HepG2 (cell line): ENCODE results near the gene NAT9. TPM values are rescaled to one million over a fixed set of nuclear protein-coding genes. Genes with fewer than 3 reads are reported as not detected.

Experiments used
- ATAC-seq: fragments of 200-7000 bp; cut with Tn5 transposase; 3 replicates; pipeline ENCODE4 v1.9.1; 2020; ENCODE audit warnings: mild to moderate bottlenecking, moderate library complexity
- BruUV-seq: library from RNA; stranded (reverse); fragments of 400-500 nt; replicated peaks from 2 replicates; lab custom pipeline; 2021; lab: Mats Ljungman, UMichigan
- CTCF ChIA-PET: fragments of 300-600 bp; formaldehyde crosslinking; extraction: SDS; loops from one replicate; lab custom pipeline; 2021; ENCODE audit warnings: low total read pairs, inconsistent platforms, low intra/inter-chr PET ratio; lab: Yijun Ruan, JAX
- POLR2A ChIA-PET: fragments of 350-600 bp; sonication (Branson Sonifier 250); formaldehyde crosslinking; loops from one replicate; lab custom pipeline; 2020; ENCODE audit warnings: antibody characterized with exemption, inconsistent platforms; lab: Yijun Ruan, JAX
- DNase-seq: peaks from one replicate; pipeline ENCODE4 v3.0.0-alpha.2; 2015; ENCODE audit warnings: low spot score
- FAIRE-seq: peaks from 3 replicates; lab custom pipeline; 2011; peaks lifted over from hg19 to GRCh38; lab: Jason Lieb, UNC
- H2AFZ ChIP-seq: one replicate; pipeline ENCODE4 v1.6.1; 2011; ENCODE audit warnings: low read length, inconsistent platforms
- H3K27ac ChIP-seq: fragments of 300-600 bp; 3 replicates; pipeline ENCODE4 v1.8.0; 2011; ENCODE audit warnings: mixed run types, mild to moderate bottlenecking, mixed read lengths, low read length, inconsistent platforms; ENCODE audit not compliant: insufficient read depth; ENCODE audit errors: extremely low read length
- H3K27me3 ChIP-seq, 2 experiments: fragments of 200-600 bp in 1 of 2; 2 replicates in 1 of 2; 3 replicates in 1 of 2; pipeline versions ENCODE4 v1.6.0 to v1.8.0; 2011; ENCODE audit warnings: low read length in 2 of 2, mild to moderate bottlenecking in 2 of 2, moderate library complexity in 2 of 2, inconsistent platforms in 1 of 2; ENCODE audit not compliant: insufficient read depth in 2 of 2, control insufficient read depth in 1 of 2
- H3K36me3 ChIP-seq, 2 experiments: fragments of 200-600 bp in 1 of 2; replicated peaks in 1 of 2; 2 replicates in 1 of 2; 3 replicates in 1 of 2; pipeline versions ENCODE4 v1.5.1 to v1.8.0; 2011; ENCODE audit warnings: low read length in 2 of 2, inconsistent platforms in 1 of 2; ENCODE audit not compliant: insufficient read depth in 2 of 2, control insufficient read depth in 1 of 2
- H3K4me1 ChIP-seq: 2 replicates; pipeline ENCODE4 v1.5.1; 2012; ENCODE audit warnings: low read length, inconsistent platforms; ENCODE audit not compliant: insufficient read depth
- H3K4me2 ChIP-seq: 2 replicates; pipeline ENCODE4 v1.6.0; 2011; ENCODE audit warnings: low read depth, low read length, inconsistent platforms
- H3K4me3 ChIP-seq, 3 experiments: fragments of 200-600 bp in 1 of 3; sonication (generic), shearing (Covaris generic) in 1 of 3; replicated peaks in 1 of 3; 2 replicates each; pipeline ENCODE4 v1.5.1; 2011 to 2016; ENCODE audit warnings: low read length in 3 of 3, inconsistent platforms in 2 of 3, low read depth in 2 of 3, mild to moderate bottlenecking in 2 of 3, control low read depth in 1 of 3, mixed read lengths in 1 of 3; ENCODE audit not compliant: insufficient read depth in 1 of 3
- H3K79me2 ChIP-seq: one replicate; pipeline ENCODE4 v1.6.1; 2011; ENCODE audit warnings: low read length, inconsistent platforms; ENCODE audit not compliant: insufficient read depth
- H3K9ac ChIP-seq: 2 replicates; pipeline ENCODE4 v1.6.0; 2011; ENCODE audit warnings: mild to moderate bottlenecking, low read depth, low read length, inconsistent platforms; ENCODE audit not compliant: insufficient read depth
- H3K9me3 ChIP-seq: 2 replicates; pipeline ENCODE4 v1.5.1; 2012; ENCODE audit warnings: mild to moderate bottlenecking, low read length
- H4K20me1 ChIP-seq: 2 replicates; pipeline ENCODE4 v1.6.0; 2011; ENCODE audit warnings: inconsistent platforms, mild to moderate bottlenecking, low read length, moderate library complexity; ENCODE audit not compliant: insufficient read depth
- CREB1 ChIP-seq, 2 experiments: fragments of 450-650 bp in 1 of 2; IDR thresholded peaks; 2 replicates each; pipeline ENCODE4 v1.6.1; 2016 to 2017; ENCODE audit warnings: control low read depth in 1 of 2, mild to moderate bottlenecking in 1 of 2, missing compliant biosample characterization in 1 of 2, missing genetic modification characterization in 1 of 2
- FOXK2 ChIP-seq: fragments of 450-650 bp; IDR thresholded peaks from 2 replicates; pipeline ENCODE4 v1.6.1; 2016
- HNRNPL ChIP-seq: fragments of 200-400 bp; formaldehyde crosslinking; IDR thresholded peaks from 2 replicates; pipeline ENCODE4 v1.6.1; 2017; ENCODE audit warnings: mild to moderate bottlenecking, low read depth, low read length
- WGBS: methylation state at CpG from one replicate; pipeline ENCODE4 v1.1.6; 2017; ENCODE audit warnings: low lambda C conversion rate; 5-methylcytosine and 5-hydroxymethylcytosine counted together
- in situ Hi-C: cut with HindIII; loops from 2 replicates; pipeline ENCODE4 v1.10.0; 2017; ENCODE audit warnings: low pct_unique_long_range_greater_than_20kb; ENCODE audit not compliant: extremely low pct_ligation_motif_present
- intact Hi-C: fragments of 100-400 bp; cut with micrococcal nuclease; formaldehyde crosslinking; loops from one replicate; pipeline ENCODE4 v1.10.0; 2022; ENCODE audit not compliant: unreplicated experiment
- polyA plus RNA-seq, 8 experiments: library from polyadenylated mRNA; depleted of rRNA in 3 of 8; stranded (reverse) in 7 of 8; unstranded in 1 of 8; fragments of >200 nt; fragmentation: Illumina TruSeq in 4 of 8; extraction: Trizol in 4 of 8; gene quantifications; 2 replicates each; pipeline versions ENCODE4 v1.2.1 to v1.2.3, GENCODE V29; 2011 to 2016; ENCODE audit warnings: low read depth in 4 of 8, missing spikeins in 1 of 8, mixed read lengths in 1 of 8; ENCODE audit not compliant: insufficient read depth in 1 of 8
- total RNA-seq, 5 experiments: library from RNA; depleted of rRNA; stranded (reverse); fragments of >200 nt; fragmentation: Illumina TruSeq; extraction: Trizol; gene quantifications; 2 replicates each; pipeline ENCODE4 v1.2.3, GENCODE V29; 2016; ENCODE audit warnings: low read depth in 1 of 5
- TF ChIP-seq, protein P1 (sequence below): sonication (generic); formaldehyde crosslinking; conservative IDR thresholded peaks from 2 replicates; pipeline ENCODE4 v1.8.1; 2023; ENCODE audit warnings: missing genetic modification reagents
- TF ChIP-seq, protein P2 (sequence below): sonication (generic); formaldehyde crosslinking; IDR thresholded peaks from 2 replicates; pipeline ENCODE4 v1.4.0; 2020; ENCODE audit warnings: low read depth, missing genetic modification reagents
- TF ChIP-seq, protein P3 (sequence below): fragments of 450-650 bp; IDR thresholded peaks from 2 replicates; pipeline ENCODE4 v1.6.1; 2016

NAT9 gene
- total and polyA plus RNA-seq, 2 of the 13 experiments (the other 11 are each of a cell fraction or from before 2014, with no cell fraction given): 39.7 to 44.2 TPM

DNA sequence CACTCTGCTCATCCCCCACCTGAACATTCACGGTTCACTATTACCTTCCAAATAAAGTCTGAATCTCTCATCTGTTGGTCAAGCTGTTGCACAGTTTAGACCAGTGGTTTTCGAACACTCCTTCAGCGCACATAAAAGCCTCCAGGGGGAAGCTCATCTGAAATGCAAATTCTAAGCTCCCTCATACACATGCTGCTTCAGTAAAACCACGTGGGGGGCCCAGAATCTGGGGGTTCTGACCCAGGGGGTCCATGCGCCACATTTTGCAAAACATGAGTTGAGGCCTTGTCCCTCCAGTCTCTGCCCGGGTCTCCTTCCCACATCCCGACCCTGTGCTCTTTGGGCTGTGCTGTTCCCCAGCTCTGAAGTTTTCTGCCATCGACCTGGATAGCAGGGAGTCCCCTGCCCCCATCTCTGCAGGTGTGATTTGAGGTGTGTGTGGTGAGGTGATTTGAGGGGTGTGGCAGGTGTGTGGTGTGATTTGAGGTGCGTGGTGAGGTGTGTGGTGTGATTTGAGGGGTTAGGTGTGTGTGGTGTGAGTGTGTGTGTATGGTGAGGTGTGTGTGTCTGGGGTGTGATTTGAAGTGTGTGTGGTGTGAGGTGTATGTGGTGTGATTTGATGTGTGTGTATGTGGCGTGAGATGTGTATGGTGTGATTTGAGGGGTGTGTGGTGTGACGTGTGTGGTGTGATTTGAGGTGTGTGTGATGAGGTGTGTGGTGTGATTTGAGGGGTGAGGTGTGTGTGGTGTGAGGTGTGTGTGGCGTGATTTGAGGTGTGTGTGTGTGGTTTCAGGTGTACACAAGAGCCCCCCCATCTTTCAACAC lies 43.9 kb downstream of the NAT9 start:
- no peaks in the 10 kb centered on the region for H3K36me3 ChIP-seq
- peaks cover 5 to 42% of the 10 kb centered on the region in 2 experiments; a peak in 4 of 5 replicates for H3K27me3 ChIP-seq
- CTCF ChIA-PET: no interaction called here
- no peak overlapping the region for H3K9ac ChIP-seq
- H3K9me3 ChIP-seq: peaks cover 9% of the 10 kb centered on the region; the same call in 1 of the 2 replicates
- intact Hi-C loops: no loop called here
- no peaks in the 10 kb centered on the region for H4K20me1 ChIP-seq
- no peak overlapping the region for H3K4me2 ChIP-seq
- POLR2A ChIA-PET: no interaction called here
- no peak overlapping the region for H3K27ac ChIP-seq
- BruUV-seq: no TSS peak
- no peaks in the 10 kb centered on the region for H3K79me2 ChIP-seq
- TF ChIP-seq HNRNPL (0 out of 2 replicates have a peak, but pooled peaks have one; percentile 29), FOXK2 (peak; percentile 12; the same call in 1 of the 2 replicates), CREB1 (IDR thresholded peaks at IDR 0.05) (peak; percentile 44; the same call in 1 of the 2 replicates), CREB1 (CRISPR knock-in tag; IDR thresholded peaks at IDR 0.05) (no peak)
- TF ChIP-seq, protein P1, sequence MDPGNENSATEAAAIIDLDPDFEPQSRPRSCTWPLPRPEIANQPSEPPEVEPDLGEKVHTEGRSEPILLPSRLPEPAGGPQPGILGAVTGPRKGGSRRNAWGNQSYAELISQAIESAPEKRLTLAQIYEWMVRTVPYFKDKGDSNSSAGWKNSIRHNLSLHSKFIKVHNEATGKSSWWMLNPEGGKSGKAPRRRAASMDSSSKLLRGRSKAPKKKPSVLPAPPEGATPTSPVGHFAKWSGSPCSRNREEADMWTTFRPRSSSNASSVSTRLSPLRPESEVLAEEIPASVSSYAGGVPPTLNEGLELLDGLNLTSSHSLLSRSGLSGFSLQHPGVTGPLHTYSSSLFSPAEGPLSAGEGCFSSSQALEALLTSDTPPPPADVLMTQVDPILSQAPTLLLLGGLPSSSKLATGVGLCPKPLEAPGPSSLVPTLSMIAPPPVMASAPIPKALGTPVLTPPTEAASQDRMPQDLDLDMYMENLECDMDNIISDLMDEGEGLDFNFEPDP: 0 out of 2 replicates have a peak, but pooled peaks have one; percentile 48
- TF ChIP-seq, protein P2, sequence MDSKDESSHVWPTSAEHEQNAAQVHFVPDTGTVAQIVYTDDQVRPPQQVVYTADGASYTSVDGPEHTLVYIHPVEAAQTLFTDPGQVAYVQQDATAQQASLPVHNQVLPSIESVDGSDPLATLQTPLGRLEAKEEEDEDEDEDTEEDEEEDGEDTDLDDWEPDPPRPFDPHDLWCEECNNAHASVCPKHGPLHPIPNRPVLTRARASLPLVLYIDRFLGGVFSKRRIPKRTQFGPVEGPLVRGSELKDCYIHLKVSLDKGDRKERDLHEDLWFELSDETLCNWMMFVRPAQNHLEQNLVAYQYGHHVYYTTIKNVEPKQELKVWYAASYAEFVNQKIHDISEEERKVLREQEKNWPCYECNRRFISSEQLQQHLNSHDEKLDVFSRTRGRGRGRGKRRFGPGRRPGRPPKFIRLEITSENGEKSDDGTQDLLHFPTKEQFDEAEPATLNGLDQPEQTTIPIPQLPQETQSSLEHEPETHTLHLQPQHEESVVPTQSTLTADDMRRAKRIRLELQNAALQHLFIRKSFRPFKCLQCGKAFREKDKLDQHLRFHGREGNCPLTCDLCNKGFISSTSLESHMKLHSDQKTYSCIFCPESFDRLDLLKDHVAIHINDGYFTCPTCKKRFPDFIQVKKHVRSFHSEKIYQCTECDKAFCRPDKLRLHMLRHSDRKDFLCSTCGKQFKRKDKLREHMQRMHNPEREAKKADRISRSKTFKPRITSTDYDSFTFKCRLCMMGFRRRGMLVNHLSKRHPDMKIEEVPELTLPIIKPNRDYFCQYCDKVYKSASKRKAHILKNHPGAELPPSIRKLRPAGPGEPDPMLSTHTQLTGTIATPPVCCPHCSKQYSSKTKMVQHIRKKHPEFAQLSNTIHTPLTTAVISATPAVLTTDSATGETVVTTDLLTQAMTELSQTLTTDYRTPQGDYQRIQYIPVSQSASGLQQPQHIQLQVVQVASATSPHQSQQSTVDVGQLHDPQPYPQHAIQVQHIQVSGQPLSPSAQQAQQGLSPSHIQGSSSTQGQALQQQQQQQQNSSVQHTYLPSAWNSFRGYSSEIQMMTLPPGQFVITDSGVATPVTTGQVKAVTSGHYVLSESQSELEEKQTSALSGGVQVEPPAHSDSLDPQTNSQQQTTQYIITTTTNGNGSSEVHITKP (CRISPR knock-in tag): no peak
- TF ChIP-seq, protein P3, sequence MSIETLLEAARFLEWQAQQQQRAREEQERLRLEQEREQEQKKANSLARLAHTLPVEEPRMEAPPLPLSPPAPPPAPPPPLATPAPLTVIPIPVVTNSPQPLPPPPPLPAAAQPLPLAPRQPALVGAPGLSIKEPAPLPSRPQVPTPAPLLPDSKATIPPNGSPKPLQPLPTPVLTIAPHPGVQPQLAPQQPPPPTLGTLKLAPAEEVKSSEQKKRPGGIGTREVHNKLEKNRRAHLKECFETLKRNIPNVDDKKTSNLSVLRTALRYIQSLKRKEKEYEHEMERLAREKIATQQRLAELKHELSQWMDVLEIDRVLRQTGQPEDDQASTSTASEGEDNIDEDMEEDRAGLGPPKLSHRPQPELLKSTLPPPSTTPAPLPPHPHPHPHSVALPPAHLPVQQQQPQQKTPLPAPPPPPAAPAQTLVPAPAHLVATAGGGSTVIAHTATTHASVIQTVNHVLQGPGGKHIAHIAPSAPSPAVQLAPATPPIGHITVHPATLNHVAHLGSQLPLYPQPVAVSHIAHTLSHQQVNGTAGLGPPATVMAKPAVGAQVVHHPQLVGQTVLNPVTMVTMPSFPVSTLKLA: peak; percentile 97
- H3K4me1 ChIP-seq: peaks cover 14% of the 10 kb centered on the region
- in situ Hi-C loops: no loop called here
- FAIRE-seq: peak; percentile 4
- no peak for DNase-seq
- no peak overlapping the region for H2AFZ ChIP-seq
- 41% methylated on average over 12 of the region's 12 CpGs for WGBS
- ATAC-seq: no peak
- H3K4me3 ChIP-seq: no peak overlapping the region
